ENCODE measurements around the gene CLSTN3.

Gene CLSTN3

GRCh38 chr12:7188562-7189397 is 58.6 kb downstream of the CLSTN3 start:
- DNase-seq (ENCODE audit: low read depth in 3 of 3), result peak; percentile 50 to 61 (median 52)

- peak; percentile 62 to 80 (median 80) for DNase-seq (ENCODE audit: low read depth in 3 of 3)
Measured at GRCh38 chr12:7189398-7190267, 59.5 kb downstream of the CLSTN3 start, which contains the start of gene PEX5. Gene PEX5, plus strand, starts transcription at chr12:7189686. Its CDS starts 692 bp downstream, at chr12:7190378.

GRCh38 chr12:7190268-7191055 is 60.3 kb downstream of the CLSTN3 start:
- peak in 1 of 3 donors; percentile 6 for DNase-seq (ENCODE audit: low read depth in 3 of 3)

- no peak for DNase-seq (ENCODE audit: low read depth in 3 of 3)
Measured at GRCh38 chr12:7193674-7194073, 63.5 kb downstream of the CLSTN3 start.

- no peak for DNase-seq (ENCODE audit: low read depth in 3 of 3)
Measured at GRCh38 chr12:7197841-7198240, 67.7 kb downstream of the CLSTN3 start.

GRCh38 chr12:7203109-7203508 is 72.9 kb downstream of the CLSTN3 start:
- DNase-seq (ENCODE audit: low read depth in 3 of 3), result no peak

- DNase-seq (ENCODE audit: low read depth in 3 of 3), result no peak
Measured at GRCh38 chr12:7205091-7205490, 74.9 kb downstream of the CLSTN3 start.

- no peak for DNase-seq (ENCODE audit: low read depth in 3 of 3)
Measured at GRCh38 chr12:7206691-7207090, 76.5 kb downstream of the CLSTN3 start.

- no peak for DNase-seq (ENCODE audit: low read depth in 3 of 3)
Measured at GRCh38 chr12:7207866-7208625, 77.9 kb downstream of the CLSTN3 start.
